GM23248 (cell line): Measurements from ENCODE around the gene MALL. TPM values are rescaled to one million over a fixed set of nuclear protein-coding genes. Genes with fewer than 3 reads are reported as not detected.
"Not testable (repeated sequence)": the region's sequence is repeated elsewhere in the genome, so short reads cannot be mapped to it uniquely, and the experiment has no call there.

Source experiments
- DNase-seq: peaks from one replicate; pipeline ENCODE4 v3.0.0-alpha.2; 2015
- H2AFZ ChIP-seq: fragments of 200-600 bp; sonication (generic); 2 replicates; pipeline ENCODE4 v1.6.1; 2016; ENCODE audit warnings: antibody characterized with exemption
- H3F3A ChIP-seq: fragments of 200-600 bp; sonication (generic); 2 replicates; pipeline ENCODE4 v1.6.1; 2016; ENCODE audit warnings: mild to moderate bottlenecking, antibody characterized with exemption, mixed run types; ENCODE audit not compliant: insufficient read depth
- H3K27ac ChIP-seq: fragments of 200-600 bp; sonication (generic); 2 replicates; pipeline ENCODE4 v1.5.1; 2016; ENCODE audit warnings: mild to moderate bottlenecking
- H3K27me3 ChIP-seq: fragments of 200-600 bp; sonication (generic); replicated peaks from 2 replicates; pipeline ENCODE4 v1.6.1; 2016; ENCODE audit warnings: mild to moderate bottlenecking; ENCODE audit not compliant: insufficient read depth
- H3K36me3 ChIP-seq: fragments of 200-600 bp; sonication (generic); 2 replicates; pipeline ENCODE4 v1.6.1; 2016; ENCODE audit warnings: low read depth, mild to moderate bottlenecking
- H3K4me1 ChIP-seq: fragments of 200-600 bp; sonication (generic); 2 replicates; pipeline ENCODE4 v1.6.1; 2016; ENCODE audit warnings: mild to moderate bottlenecking; ENCODE audit not compliant: insufficient read depth
- H3K4me2 ChIP-seq: fragments of 200-600 bp; sonication (generic); one replicate; pipeline ENCODE4 v1.6.1; 2016; ENCODE audit warnings: mild to moderate bottlenecking; ENCODE audit not compliant: unreplicated experiment
- H3K4me3 ChIP-seq: fragments of 200-600 bp; sonication (generic); 2 replicates; pipeline ENCODE4 v1.5.1; 2016; ENCODE audit warnings: mild to moderate bottlenecking
- H3K79me2 ChIP-seq: fragments of 200-600 bp; sonication (generic); 2 replicates; pipeline ENCODE4 v1.6.1; 2016; ENCODE audit warnings: mild to moderate bottlenecking; ENCODE audit not compliant: insufficient read depth
- H3K9ac ChIP-seq: fragments of 200-600 bp; sonication (generic); 2 replicates; pipeline ENCODE4 v1.6.1; 2016; ENCODE audit warnings: mild to moderate bottlenecking
- H3K9me2 ChIP-seq: fragments of 200-600 bp; sonication (generic); 2 replicates; pipeline ENCODE4 v1.6.1; 2016; ENCODE audit warnings: mixed run types, mild to moderate bottlenecking, moderate library complexity; ENCODE audit not compliant: insufficient read depth
- H3K9me3 ChIP-seq: fragments of 200-600 bp; sonication (generic); one replicate; pipeline ENCODE4 v1.6.1; 2017; ENCODE audit warnings: low read depth
- H4K20me1 ChIP-seq: fragments of 200-600 bp; sonication (generic); 2 replicates; pipeline ENCODE4 v1.6.0; 2016; ENCODE audit not compliant: insufficient read depth
- EZH2 ChIP-seq: fragments of 200-600 bp; sonication (generic); IDR thresholded peaks from 2 replicates; pipeline ENCODE4 v1.6.1; 2018; ENCODE audit warnings: antibody characterized with exemption, mild to moderate bottlenecking; ENCODE audit not compliant: insufficient read depth, poor library complexity, severe bottlenecking
- EZH2phosphoT487 ChIP-seq: fragments of 200-600 bp; sonication (generic); IDR thresholded peaks from 2 replicates; pipeline ENCODE4 v1.6.1; 2018; ENCODE audit warnings: antibody characterized with exemption, moderate library complexity, mild to moderate bottlenecking, low read depth; ENCODE audit not compliant: insufficient read depth
- WGBS, 2 experiments: methylation state at CpG; one replicate each; pipeline ENCODE4 v1.1.6; 2015 to 2017; ENCODE audit warnings: low lambda C conversion rate in 2 of 2, low coverage in 1 of 2; ENCODE audit errors: missing lambda C conversion rate in 2 of 2; 5-methylcytosine and 5-hydroxymethylcytosine counted together
- in situ Hi-C: fragments of 300-500 bp; cut with MboI; formaldehyde crosslinking; loops from 2 replicates; pipeline ENCODE4 v1.15.0; 2020
- polyA plus RNA-seq: library from polyadenylated mRNA; unstranded; fragments of >200 nt; fragmentation: Nextera tagmentation; extraction: Ambion mirVana; gene quantifications from 2 replicates; pipeline ENCODE4 v1.2.1, GENCODE V29; 2016
- total RNA-seq: library from RNA; depleted of rRNA; stranded (reverse); fragments of >200 nt; shearing (Covaris generic); gene quantifications from 2 replicates; pipeline ENCODE4 v1.2.3, GENCODE V29; 2014; rRNA removed

Gene MALL
- 42.1 and 43.7 TPM in 2 replicates for total RNA-seq
- polyA plus RNA-seq: 61.6 and 68.5 TPM in 2 replicates

- Histone ChIP-seq H3K79me2 (peaks cover 48% of the 10 kb centered on the region), H2AFZ (peak within 1 kb of the TSS; percentile 78), H3K36me3 (no peaks in the 10 kb centered on the region), H3K9me2 (no peaks in the 10 kb centered on the region), H3K4me1 (peaks cover 16% of the 10 kb centered on the region), H3K9me3 (no peaks in the 10 kb centered on the region), H3K27me3 (no peaks in the 10 kb centered on the region), H4K20me1 (no peaks in the 10 kb centered on the region), H3K4me2 (peak within 1 kb of the TSS; percentile 76), H3K27ac (no peak within 1 kb of the TSS), H3K9ac (peak within 1 kb of the TSS; percentile 57), H3K4me3 (peak within 1 kb of the TSS; percentile 76), H3F3A (0 out of 2 replicates have a peak, but pooled peaks cover 8% of the 10 kb centered on the region)
- in situ Hi-C loops: no loop called here
- 4 to 5% methylated on average over 52 to 58 of the region's 62 CpGs for whole genome bisulfite sequencing, 2 experiments
- peak; percentile 65 for DNase-seq
- TF ChIP-seq EZH2 (no peak), EZH2phosphoT487 (no peak)
Observed at GRCh38 chr2:110115291-110116032, at the start of gene MALL. MALL (minus strand) TSS chr2:110115822; CDS start chr2:110115792, 30 bp downstream.

GRCh38 chr2:110157153-110157793, 41.7 kb upstream of the MALL start:
- TF ChIP-seq EZH2phosphoT487 (no peak), EZH2 (no peak)
- H3K36me3 ChIP-seq: peaks cover 2% of the 10 kb centered on the region; the same call in 1 of the 2 replicates
- WGBS, 2 experiments: 21 to 22% methylated on average over 4 of the region's 4 CpGs
- H3K4me2 ChIP-seq: no peak overlapping the region
- peak overlapping the region; percentile 45 for H3K9ac ChIP-seq
- no peaks in the 10 kb centered on the region for H3K27me3 ChIP-seq
- H2AFZ ChIP-seq: peak overlapping the region; percentile 84
- H3K4me3 ChIP-seq: no peak overlapping the region
- in situ Hi-C loops: no loop called here
- H4K20me1 ChIP-seq: no peaks in the 10 kb centered on the region
- no peaks in the 10 kb centered on the region for H3K9me2 ChIP-seq
- peak; percentile 83 for DNase-seq
- no peaks in the 10 kb centered on the region for H3K9me3 ChIP-seq
- peaks cover 17% of the 10 kb centered on the region for H3K4me1 ChIP-seq
- no peaks in the 10 kb centered on the region for H3K79me2 ChIP-seq
- H3K27ac ChIP-seq: peak overlapping the region; percentile 82
- peaks cover 23% of the 10 kb centered on the region; the same call in 1 of the 2 replicates for H3F3A ChIP-seq

- H3K27ac ChIP-seq, H3K79me2 ChIP-seq, H4K20me1 ChIP-seq, in situ Hi-C loops, H2AFZ ChIP-seq, H3K27me3 ChIP-seq, H3K4me2 ChIP-seq, DNase-seq, H3K9ac ChIP-seq, H3K9me2 ChIP-seq, H3K36me3 ChIP-seq, H3K9me3 ChIP-seq, H3K4me3 ChIP-seq: not testable (repeated sequence)
- WGBS, 2 experiments: 98 to 99% methylated on average over 4 of the region's 4 CpGs
- peaks cover 24% of the 10 kb centered on the region for H3K4me1 ChIP-seq
- peaks cover 34% of the 10 kb centered on the region; the same call in 1 of the 2 replicates for H3F3A ChIP-seq
Observed at GRCh38 chr2:110154828-110155227, 39.2 kb upstream of the MALL start.

GRCh38 chr2:110154188-110154587, 38.6 kb upstream of the MALL start:
- in situ Hi-C loops, H3K36me3 ChIP-seq, H3K27ac ChIP-seq, H4K20me1 ChIP-seq, H3K4me3 ChIP-seq, H3K9ac ChIP-seq, H3K27me3 ChIP-seq, H3K9me2 ChIP-seq, H2AFZ ChIP-seq, H3K4me2 ChIP-seq, H3K9me3 ChIP-seq, DNase-seq, H3K79me2 ChIP-seq: not testable (repeated sequence)
- WGBS, 2 experiments: 92 to 100% methylated on average over 2 of the region's 2 CpGs
- Histone ChIP-seq H3K4me1 (peaks cover 30% of the 10 kb centered on the region), H3F3A (peaks cover 41% of the 10 kb centered on the region)
